K562 (cell line): ENCODE data around the gene CGREF1. TPM values are rescaled to one million over a fixed set of nuclear protein-coding genes. Genes with fewer than 3 reads are reported as not detected.

Source experiments
- ZBTB40 ChIP-seq, 2 experiments: fragments of 450-650 bp in 1 of 2; sonication (generic) in 1 of 2; formaldehyde crosslinking in 1 of 2; IDR thresholded peaks; 2 replicates each; pipeline versions ENCODE4 v1.7.1 to v1.9.0; 2016 to 2022; ENCODE audit warnings: inconsistent platforms in 1 of 2, mild to moderate bottlenecking in 1 of 2, missing genetic modification reagents in 1 of 2
- polyA plus RNA-seq, 8 experiments: library from polyadenylated mRNA; depleted of rRNA in 4 of 8; stranded (reverse) in 5 of 8; unstranded in 3 of 8; fragments of >200 nt; fragmentation: Nextera tagmentation in 2 of 8; fragmentation: Illumina TruSeq in 1 of 8; extraction: Ambion mirVana in 2 of 8; extraction: Trizol in 1 of 8; gene quantifications; 2 replicates each; pipeline versions ENCODE4 v1.2.1 to v1.2.3, GENCODE V29; 2011 to 2014; ENCODE audit warnings: inconsistent platforms in 1 of 8, missing spikeins in 1 of 8
- total RNA-seq, 7 experiments: library from RNA; depleted of rRNA in 6 of 7; stranded (reverse); fragments of >200 nt in 6 of 7; fragmentation: Illumina TruSeq in 2 of 7; extraction: Trizol in 2 of 7; gene quantifications; 2 replicates each; pipeline versions ENCODE4 v1.2.1 to v1.2.3, GENCODE V29; 2011 to 2021; ENCODE audit warnings: low replicate concordance in 1 of 7
- TF ChIP-seq, protein P1 (sequence below): sonication (generic); formaldehyde crosslinking; IDR thresholded peaks from 2 replicates; pipeline ENCODE4 v1.8.0; 2022; ENCODE audit warnings: mild to moderate bottlenecking, missing genetic modification reagents, borderline replicate concordance
- TF ChIP-seq, protein P2 (sequence below): IDR thresholded peaks from 2 replicates; pipeline ENCODE4 v1.6.1; 2011; ENCODE audit warnings: borderline replicate concordance, low read depth, mild to moderate bottlenecking, moderate library complexity, low read length; ENCODE audit not compliant: insufficient read depth, poor library complexity, severe bottlenecking

CGREF1 gene
- total and polyA plus RNA-seq, 9 of the 15 experiments (the other 6 are each of a cell fraction or from before 2014, with no cell fraction given): 0.07 to 0.50 (median 0.37) TPM

DNA sequence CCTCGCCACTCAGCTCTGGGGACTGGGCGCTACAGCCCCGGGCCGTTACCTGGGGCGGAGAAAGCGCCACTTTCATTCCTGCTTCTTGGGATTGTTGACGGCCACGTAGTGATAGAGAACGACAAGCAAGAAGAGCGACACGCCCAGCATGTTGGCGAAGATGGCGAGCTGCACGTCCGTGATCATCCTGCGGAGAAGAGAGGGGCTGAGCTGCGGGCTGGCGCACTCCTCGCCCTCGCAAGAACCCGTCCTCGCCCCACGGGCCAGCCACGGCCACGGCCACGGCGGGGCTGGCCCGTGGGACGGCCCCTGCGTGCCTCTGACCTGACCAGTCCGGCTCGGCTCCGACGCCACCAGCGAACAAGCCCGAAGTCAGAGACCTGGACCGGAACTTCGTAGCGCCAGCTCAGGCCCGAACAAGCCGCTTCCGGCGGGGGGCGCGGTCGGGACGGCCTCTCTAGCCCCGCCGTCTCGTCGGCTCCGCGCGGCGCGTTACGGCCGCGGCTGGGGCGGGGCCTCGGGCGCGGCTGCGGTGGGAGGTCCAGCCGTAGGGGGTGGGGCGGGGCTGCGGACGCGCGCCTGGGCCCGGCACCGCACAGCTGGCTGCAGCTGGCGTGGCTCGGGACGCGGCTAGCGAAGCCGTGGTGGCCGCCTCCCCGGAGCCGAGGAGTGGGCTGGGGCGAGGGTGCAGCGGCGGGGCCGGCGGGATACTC lies 47.5 kb downstream of the CGREF1 start, which contains the start of gene OST4 (continued):
- TF ChIP-seq, protein P1, sequence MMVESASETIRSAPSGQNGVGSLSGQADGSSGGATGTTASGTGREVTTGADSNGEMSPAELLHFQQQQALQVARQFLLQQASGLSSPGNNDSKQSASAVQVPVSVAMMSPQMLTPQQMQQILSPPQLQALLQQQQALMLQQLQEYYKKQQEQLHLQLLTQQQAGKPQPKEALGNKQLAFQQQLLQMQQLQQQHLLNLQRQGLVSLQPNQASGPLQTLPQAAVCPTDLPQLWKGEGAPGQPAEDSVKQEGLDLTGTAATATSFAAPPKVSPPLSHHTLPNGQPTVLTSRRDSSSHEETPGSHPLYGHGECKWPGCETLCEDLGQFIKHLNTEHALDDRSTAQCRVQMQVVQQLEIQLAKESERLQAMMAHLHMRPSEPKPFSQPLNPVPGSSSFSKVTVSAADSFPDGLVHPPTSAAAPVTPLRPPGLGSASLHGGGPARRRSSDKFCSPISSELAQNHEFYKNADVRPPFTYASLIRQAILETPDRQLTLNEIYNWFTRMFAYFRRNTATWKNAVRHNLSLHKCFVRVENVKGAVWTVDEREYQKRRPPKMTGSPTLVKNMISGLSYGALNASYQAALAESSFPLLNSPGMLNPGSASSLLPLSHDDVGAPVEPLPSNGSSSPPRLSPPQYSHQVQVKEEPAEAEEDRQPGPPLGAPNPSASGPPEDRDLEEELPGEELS (CRISPR knock-in tag): peak; percentile 66; the same call in 1 of the 2 replicates
- TF ChIP-seq ZBTB40 (IDR thresholded peaks at IDR 0.05) (peak; percentile 95), ZBTB40 (CRISPR knock-in tag; IDR thresholded peaks at IDR 0.05) (no peak)
- TF ChIP-seq, protein P2, sequence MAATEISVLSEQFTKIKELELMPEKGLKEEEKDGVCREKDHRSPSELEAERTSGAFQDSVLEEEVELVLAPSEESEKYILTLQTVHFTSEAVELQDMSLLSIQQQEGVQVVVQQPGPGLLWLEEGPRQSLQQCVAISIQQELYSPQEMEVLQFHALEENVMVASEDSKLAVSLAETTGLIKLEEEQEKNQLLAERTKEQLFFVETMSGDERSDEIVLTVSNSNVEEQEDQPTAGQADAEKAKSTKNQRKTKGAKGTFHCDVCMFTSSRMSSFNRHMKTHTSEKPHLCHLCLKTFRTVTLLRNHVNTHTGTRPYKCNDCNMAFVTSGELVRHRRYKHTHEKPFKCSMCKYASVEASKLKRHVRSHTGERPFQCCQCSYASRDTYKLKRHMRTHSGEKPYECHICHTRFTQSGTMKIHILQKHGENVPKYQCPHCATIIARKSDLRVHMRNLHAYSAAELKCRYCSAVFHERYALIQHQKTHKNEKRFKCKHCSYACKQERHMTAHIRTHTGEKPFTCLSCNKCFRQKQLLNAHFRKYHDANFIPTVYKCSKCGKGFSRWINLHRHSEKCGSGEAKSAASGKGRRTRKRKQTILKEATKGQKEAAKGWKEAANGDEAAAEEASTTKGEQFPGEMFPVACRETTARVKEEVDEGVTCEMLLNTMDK: peak; percentile 29
- TF ChIP-seq, all 486 proteins: peak for 110
